Stimulated activated CD8-positive, alpha-beta memory T cell treated with anti-CD3 and anti-CD28 coated beads, Interleukin-15, amount 100 ng/mL, for 48 hours (primary cell): ENCODE results near the gene MYO1D.
A peak's percentile ranks its signal among the peaks of the same experiment; 100 is the strongest.
"Not testable (repeated sequence)": the region's sequence is repeated elsewhere in the genome, so short reads cannot be mapped to it uniquely, and the experiment has no call there.

Experiments
- DNase-seq, 2 donors: peaks; one replicate each; pipeline ENCODE4 v3.0.0-alpha.2; 2020; ENCODE audit warnings: low read depth in 2 of 2

The MYO1D gene

GRCh38 chr17:32894245-32894644 is 17.3 kb upstream of the MYO1D start:
- DNase-seq, result no peak

GRCh38 chr17:32887410-32887809 is 10.5 kb upstream of the MYO1D start:
- not testable (repeated sequence) for DNase-seq

- not testable (repeated sequence) for DNase-seq
Measured at GRCh38 chr17:32886951-32887350, 10.0 kb upstream of the MYO1D start.

- peak in 1 of 2 donors; percentile 15 for DNase-seq
Measured at GRCh38 chr17:32882734-32883133, 5.8 kb upstream of the MYO1D start.

GRCh38 chr17:32882029-32882428 is 5.1 kb upstream of the MYO1D start:
- DNase-seq, result no peak

- no peak for DNase-seq
Measured at GRCh38 chr17:32880671-32881453, 3.9 kb upstream of the MYO1D start.

GRCh38 chr17:32879134-32879533 is 2.2 kb upstream of the MYO1D start:
- DNase-seq, result no peak

GRCh38 chr17:32878211-32878610 is 1.3 kb upstream of the MYO1D start:
- no peak for DNase-seq

- DNase-seq, result peak; percentile 91
Measured at GRCh38 chr17:32877164-32877764, 340 bp upstream of the MYO1D start.

- no peak for DNase-seq
Measured at GRCh38 chr17:32875923-32876416, 954 bp downstream of the MYO1D start.

- DNase-seq, result no peak
Measured at GRCh38 chr17:32875230-32875917, 1.6 kb downstream of the MYO1D start.

GRCh38 chr17:32873114-32873513 is 3.8 kb downstream of the MYO1D start:
- DNase-seq, result no peak

GRCh38 chr17:32871746-32872145 is 5.2 kb downstream of the MYO1D start:
- no peak for DNase-seq

GRCh38 chr17:32870969-32871368 is 6.0 kb downstream of the MYO1D start:
- no peak for DNase-seq

- DNase-seq, result no peak
Measured at GRCh38 chr17:32870027-32870670, 6.8 kb downstream of the MYO1D start.

- DNase-seq, result no peak
Measured at GRCh38 chr17:32869345-32870026, 7.4 kb downstream of the MYO1D start.

- DNase-seq, result no peak
Measured at GRCh38 chr17:32865141-32865540, 11.8 kb downstream of the MYO1D start.

GRCh38 chr17:32863559-32863958 is 13.4 kb downstream of the MYO1D start:
- no peak for DNase-seq

- DNase-seq, result no peak
Measured at GRCh38 chr17:32862940-32863339, 14.0 kb downstream of the MYO1D start.

- no peak for DNase-seq
Measured at GRCh38 chr17:32861981-32862380, 14.9 kb downstream of the MYO1D start.

GRCh38 chr17:32859857-32860525 is 16.9 kb downstream of the MYO1D start:
- no peak for DNase-seq
